HG03280 (cell line): ENCODE data around the gene ZNF711.
"Not testable (repeated sequence)": the region's sequence is repeated elsewhere in the genome, so short reads cannot be mapped to it uniquely, and the experiment has no call there.

Experiments
- ATAC-seq: cut with Tn5 transposase; IDR thresholded peaks from one replicate; pipeline ENCODE4 v1.9.1; 2021; ENCODE audit warnings: mild to moderate bottlenecking, moderate library complexity; ENCODE audit not compliant: unreplicated experiment

Gene ZNF711

GRCh38 chrX:85243761-85244449 is at the start of gene ZNF711, which contains the start of gene SATL1:
ZNF711 (plus strand) TSS chrX:85243991; CDS start chrX:85247573, 3,582 bp downstream.
SATL1 (minus strand) TSS chrX:85243779; CDS start chrX:85108968, 134,811 bp downstream.
- ATAC-seq = no peak

- ATAC-seq = no peak
Observed at GRCh38 chrX:85196319-85196718, 47.5 kb upstream of the ZNF711 start.

- ATAC-seq = no peak
Observed at GRCh38 chrX:85203461-85203970, 40.3 kb upstream of the ZNF711 start.

GRCh38 chrX:85213792-85214530 is 29.8 kb upstream of the ZNF711 start:
- ATAC-seq = no peak

GRCh38 chrX:85215946-85216345 is 27.8 kb upstream of the ZNF711 start:
- ATAC-seq = no peak

- ATAC-seq = no peak
Observed at GRCh38 chrX:85221361-85221760, 22.4 kb upstream of the ZNF711 start.

- ATAC-seq = no peak
Observed at GRCh38 chrX:85223359-85223758, 20.4 kb upstream of the ZNF711 start.

- ATAC-seq = no peak
Observed at GRCh38 chrX:85243155-85243554, 636 bp upstream of the ZNF711 start.

GRCh38 chrX:85244450-85245211 is 840 bp downstream of the ZNF711 start:
- ATAC-seq = no peak

- not testable (repeated sequence) for ATAC-seq
Observed at GRCh38 chrX:85285286-85285685, 41.5 kb downstream of the ZNF711 start.

GRCh38 chrX:85288992-85289723 is 45.4 kb downstream of the ZNF711 start:
- no peak for ATAC-seq

GRCh38 chrX:85303544-85303943 is 59.8 kb downstream of the ZNF711 start:
- ATAC-seq = no peak

- ATAC-seq = no peak
Observed at GRCh38 chrX:85309717-85310116, 65.9 kb downstream of the ZNF711 start.

GRCh38 chrX:85311348-85311747 is 67.6 kb downstream of the ZNF711 start:
- ATAC-seq = not testable (repeated sequence)
